MM.1S (cell line): ENCODE data around the gene SMC6.

Experiments
- DNase-seq: peaks from one replicate; pipeline ENCODE4 v3.0.0-alpha.2; 2015
- H2AFZ ChIP-seq: fragments of 300-600 bp; sonication (generic); 2 replicates; pipeline ENCODE4 v1.6.0; 2016; ENCODE audit warnings: antibody characterized with exemption, low read length
- H3F3A ChIP-seq: fragments of 300-600 bp; sonication (generic); 2 replicates; pipeline ENCODE4 v1.6.1; 2016; ENCODE audit warnings: mild to moderate bottlenecking, antibody characterized with exemption, low read length, moderate library complexity, mixed read lengths; ENCODE audit not compliant: insufficient read depth
- H3K27ac ChIP-seq: fragments of 300-600 bp; sonication (generic); 2 replicates; pipeline ENCODE4 v1.5.1; 2016; ENCODE audit warnings: mild to moderate bottlenecking, low read length
- H3K27me3 ChIP-seq: fragments of 300-600 bp; sonication (generic); replicated peaks from 2 replicates; pipeline ENCODE4 v1.6.0; 2016; ENCODE audit warnings: low read length; ENCODE audit not compliant: insufficient read depth
- H3K36me3 ChIP-seq: fragments of 300-600 bp; sonication (generic); replicated peaks from 2 replicates; pipeline ENCODE4 v1.6.1; 2016; ENCODE audit warnings: mild to moderate bottlenecking, low read length, mixed read lengths; ENCODE audit not compliant: insufficient read depth
- H3K4me1 ChIP-seq: fragments of 300-600 bp; sonication (generic); 2 replicates; pipeline ENCODE4 v1.6.1; 2016; ENCODE audit warnings: low read length, mixed read lengths
- H3K4me2 ChIP-seq: fragments of 300-600 bp; sonication (generic); 2 replicates; pipeline ENCODE4 v1.6.0; 2016; ENCODE audit warnings: low read depth, low read length
- H3K4me3 ChIP-seq: fragments of 300-600 bp; sonication (generic); 2 replicates; pipeline ENCODE4 v1.5.1; 2016; ENCODE audit warnings: low read length, mixed read lengths
- H3K79me2 ChIP-seq: fragments of 300-600 bp; sonication (generic); 2 replicates; pipeline ENCODE4 v1.6.1; 2016; ENCODE audit warnings: mixed run types, low read length, mixed read lengths
- H3K9ac ChIP-seq: fragments of 300-600 bp; sonication (generic); 2 replicates; pipeline ENCODE4 v1.6.1; 2016; ENCODE audit warnings: low read length, mixed read lengths
- H3K9me2 ChIP-seq: fragments of 300-600 bp; sonication (generic); replicated peaks from 2 replicates; pipeline ENCODE4 v1.6.1; 2016; ENCODE audit warnings: mild to moderate bottlenecking, low read length, mixed read lengths; ENCODE audit not compliant: insufficient read depth
- H3K9me3 ChIP-seq: fragments of 300-600 bp; sonication (generic); replicated peaks from 2 replicates; pipeline ENCODE4 v1.6.1; 2016; ENCODE audit warnings: mild to moderate bottlenecking, low read length, mixed read lengths; ENCODE audit not compliant: insufficient read depth
- H4K20me1 ChIP-seq: fragments of 300-600 bp; sonication (generic); 2 replicates; pipeline ENCODE4 v1.6.1; 2016; ENCODE audit warnings: mild to moderate bottlenecking, low read length, moderate library complexity, mixed read lengths; ENCODE audit not compliant: insufficient read depth
- CTCF ChIP-seq: fragments of 300-600 bp; sonication (generic); IDR thresholded peaks from 2 replicates; pipeline ENCODE4 v1.5.1; 2016; ENCODE audit warnings: antibody characterized with exemption, low read length, mixed read lengths
- EZH2 ChIP-seq: fragments of 300-600 bp; sonication (generic); optimal IDR thresholded peaks from 2 replicates; pipeline ENCODE3; 2017; ENCODE audit warnings: low read depth, mild to moderate bottlenecking, antibody characterized with exemption, low read length, mixed read lengths
- EZH2phosphoT487 ChIP-seq: fragments of 300-600 bp; sonication (generic); IDR thresholded peaks from 2 replicates; pipeline ENCODE4 v1.6.1; 2018; ENCODE audit warnings: antibody characterized with exemption, low read length

SMC6 gene

DNA sequence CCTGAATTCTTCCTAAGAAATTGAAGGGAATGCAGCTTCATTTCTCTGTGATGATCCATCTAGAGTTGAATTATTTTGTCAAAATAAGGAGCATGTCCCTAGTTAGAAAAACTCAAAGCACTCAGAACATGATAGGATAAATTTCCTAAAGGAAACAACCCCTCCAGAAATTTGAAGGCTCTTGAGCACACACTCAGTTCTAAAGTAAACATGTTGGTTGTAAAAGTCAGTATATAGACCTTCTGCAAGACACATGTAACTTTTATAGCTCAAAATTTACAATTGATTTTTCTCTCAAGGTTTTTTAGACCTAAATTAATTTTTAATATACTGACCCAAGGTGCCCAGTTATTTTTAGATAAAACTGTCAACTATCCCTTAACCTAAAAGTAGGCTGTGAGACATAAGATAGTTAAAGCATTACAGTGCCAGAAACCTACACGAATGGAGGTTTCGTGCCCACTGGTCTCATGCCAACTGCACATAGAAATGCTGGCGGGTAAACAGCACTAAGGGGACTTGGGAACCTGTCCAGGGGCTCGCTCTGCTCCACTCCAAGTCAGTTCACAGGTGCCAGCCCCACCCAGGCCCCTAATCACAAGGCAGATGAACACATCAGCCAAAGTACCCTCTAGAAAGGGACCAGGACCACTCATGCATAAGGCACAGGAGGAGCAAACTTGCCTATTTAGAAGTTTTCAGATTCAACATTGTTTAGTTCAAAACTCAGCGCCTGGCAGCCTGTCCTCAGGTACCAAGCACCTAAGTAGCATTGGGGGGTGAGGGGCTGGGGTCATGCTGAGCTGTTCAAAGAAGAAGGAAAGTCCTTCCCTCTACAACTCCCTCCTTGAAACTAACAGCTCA lies 106.5 kb downstream of the SMC6 start:
- H4K20me1 ChIP-seq = no peaks in the 10 kb centered on the region
- no peak overlapping the region for H3K4me3 ChIP-seq
- no peak overlapping the region for H3K9ac ChIP-seq
- no peak overlapping the region for H3K4me2 ChIP-seq
- H2AFZ ChIP-seq = no peak overlapping the region
- no peaks in the 10 kb centered on the region for H3K79me2 ChIP-seq
- H3K4me1 ChIP-seq = peaks cover 15% of the 10 kb centered on the region
- no peak for DNase-seq
- no peaks in the 10 kb centered on the region for H3K9me2 ChIP-seq
- H3K9me3 ChIP-seq = no peaks in the 10 kb centered on the region
- no peaks in the 10 kb centered on the region for H3K36me3 ChIP-seq
- H3F3A ChIP-seq = peaks cover 5% of the 10 kb centered on the region; the same call in 1 of the 2 replicates
- no peak overlapping the region for H3K27ac ChIP-seq
- no peak for TF ChIP-seq CTCF
- no peak for TF ChIP-seq EZH2
- TF ChIP-seq EZH2phosphoT487 = no peak
- no peaks in the 10 kb centered on the region for H3K27me3 ChIP-seq

DNA sequence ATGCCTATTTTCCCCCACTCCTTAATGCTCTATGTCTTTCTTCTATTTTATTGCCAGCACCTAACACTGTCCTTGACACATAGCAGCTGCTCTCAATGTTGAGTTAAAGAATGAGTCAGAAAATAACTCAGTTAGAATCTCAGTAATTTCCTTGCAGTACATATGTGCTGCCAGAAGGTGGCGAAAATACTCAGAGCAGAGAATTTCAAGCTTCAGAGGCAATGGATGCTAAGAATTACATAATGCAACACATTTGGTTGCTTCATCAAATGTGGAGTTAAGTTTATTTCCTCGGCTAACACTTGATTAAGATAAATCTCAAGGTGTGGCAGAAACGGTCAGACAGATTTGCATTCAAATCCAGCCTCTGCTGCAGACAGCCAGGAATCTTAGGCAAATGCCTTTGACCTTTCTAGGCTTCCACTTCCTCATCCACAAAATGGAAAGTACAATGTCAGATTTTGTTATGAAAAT lies 107.5 kb downstream of the SMC6 start:
- Histone ChIP-seq H3K9me2 (no peaks in the 10 kb centered on the region), H4K20me1 (no peaks in the 10 kb centered on the region), H3K4me1 (peaks cover 15% of the 10 kb centered on the region), H3K79me2 (no peaks in the 10 kb centered on the region), H3F3A (peaks cover 5% of the 10 kb centered on the region; the same call in 1 of the 2 replicates), H3K27me3 (no peaks in the 10 kb centered on the region), H3K4me2 (no peak overlapping the region), H3K4me3 (no peak overlapping the region), H2AFZ (no peak overlapping the region), H3K9me3 (no peaks in the 10 kb centered on the region), H3K9ac (no peak overlapping the region), H3K36me3 (no peaks in the 10 kb centered on the region), H3K27ac (no peak overlapping the region)
- no peak for TF ChIP-seq EZH2phosphoT487
- TF ChIP-seq EZH2 = no peak
- peak; percentile 87 for TF ChIP-seq CTCF
- peak; percentile 52 for DNase-seq

GRCh38 chr2:17644997-17645720 lies 108.5 kb downstream of the SMC6 start:
- Histone ChIP-seq H3K9ac (no peak overlapping the region), H3K4me3 (no peak overlapping the region), H3K4me2 (no peak overlapping the region), H3K36me3 (no peaks in the 10 kb centered on the region), H3K9me3 (no peaks in the 10 kb centered on the region), H3K4me1 (peaks cover 15% of the 10 kb centered on the region), H3K9me2 (no peaks in the 10 kb centered on the region), H3F3A (peaks cover 5% of the 10 kb centered on the region; the same call in 1 of the 2 replicates), H3K27ac (no peak overlapping the region), H3K79me2 (no peaks in the 10 kb centered on the region), H4K20me1 (no peaks in the 10 kb centered on the region), H3K27me3 (no peaks in the 10 kb centered on the region), H2AFZ (no peak overlapping the region)
- no peak for DNase-seq
- TF ChIP-seq CTCF (no peak), EZH2 (no peak), EZH2phosphoT487 (no peak)
